Measurements from ENCODE around the gene C10orf143.

The C10orf143 gene

DNA sequence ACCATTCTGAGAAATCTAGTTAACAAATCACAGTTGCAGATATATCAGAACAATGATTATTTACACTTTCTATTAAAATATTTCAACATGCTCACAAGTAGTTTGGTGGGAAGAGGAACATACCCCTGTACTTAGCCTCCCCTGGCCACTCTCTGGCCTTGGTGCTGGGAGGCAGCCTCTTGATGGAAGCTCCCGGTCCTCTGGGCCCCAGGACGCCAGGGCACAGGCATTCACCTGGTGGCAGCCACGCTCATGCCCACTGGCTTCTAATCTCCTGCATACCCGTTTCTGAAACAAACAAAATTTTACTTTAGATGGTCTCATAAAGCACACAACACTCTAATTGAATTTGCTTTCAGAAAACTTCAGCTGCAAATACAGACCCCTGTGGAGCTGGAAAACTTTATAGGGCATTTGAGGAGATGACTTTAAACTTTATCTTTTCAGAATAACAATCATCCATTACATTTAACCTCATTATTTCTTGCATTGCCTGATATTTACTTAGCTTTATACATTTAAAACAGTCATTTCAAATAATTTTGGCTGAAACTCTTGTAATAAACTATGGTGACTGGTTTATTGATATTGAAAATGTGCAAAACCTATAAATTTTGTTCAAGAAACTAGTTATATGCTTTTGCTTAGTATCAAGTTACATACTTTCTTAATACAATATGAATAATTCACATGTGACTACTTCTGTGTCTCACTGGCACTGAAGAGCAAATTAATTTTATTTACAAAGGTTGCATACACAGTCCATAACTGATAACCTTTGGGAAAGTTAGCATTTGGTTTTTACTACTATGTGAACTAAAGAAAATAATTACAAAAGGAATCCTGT, 30.8 kb downstream of the C10orf143 start:
- no peak overlapping the region for H3K4me3 ChIP-seq
- no peak overlapping the region for H3K27ac ChIP-seq
- no peak for DNase-seq (ENCODE audit: low spot score)
- TF ChIP-seq, protein P1, sequence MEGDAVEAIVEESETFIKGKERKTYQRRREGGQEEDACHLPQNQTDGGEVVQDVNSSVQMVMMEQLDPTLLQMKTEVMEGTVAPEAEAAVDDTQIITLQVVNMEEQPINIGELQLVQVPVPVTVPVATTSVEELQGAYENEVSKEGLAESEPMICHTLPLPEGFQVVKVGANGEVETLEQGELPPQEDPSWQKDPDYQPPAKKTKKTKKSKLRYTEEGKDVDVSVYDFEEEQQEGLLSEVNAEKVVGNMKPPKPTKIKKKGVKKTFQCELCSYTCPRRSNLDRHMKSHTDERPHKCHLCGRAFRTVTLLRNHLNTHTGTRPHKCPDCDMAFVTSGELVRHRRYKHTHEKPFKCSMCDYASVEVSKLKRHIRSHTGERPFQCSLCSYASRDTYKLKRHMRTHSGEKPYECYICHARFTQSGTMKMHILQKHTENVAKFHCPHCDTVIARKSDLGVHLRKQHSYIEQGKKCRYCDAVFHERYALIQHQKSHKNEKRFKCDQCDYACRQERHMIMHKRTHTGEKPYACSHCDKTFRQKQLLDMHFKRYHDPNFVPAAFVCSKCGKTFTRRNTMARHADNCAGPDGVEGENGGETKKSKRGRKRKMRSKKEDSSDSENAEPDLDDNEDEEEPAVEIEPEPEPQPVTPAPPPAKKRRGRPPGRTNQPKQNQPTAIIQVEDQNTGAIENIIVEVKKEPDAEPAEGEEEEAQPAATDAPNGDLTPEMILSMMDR (IDR thresholded peaks at IDR 0.05): no peak

DNA sequence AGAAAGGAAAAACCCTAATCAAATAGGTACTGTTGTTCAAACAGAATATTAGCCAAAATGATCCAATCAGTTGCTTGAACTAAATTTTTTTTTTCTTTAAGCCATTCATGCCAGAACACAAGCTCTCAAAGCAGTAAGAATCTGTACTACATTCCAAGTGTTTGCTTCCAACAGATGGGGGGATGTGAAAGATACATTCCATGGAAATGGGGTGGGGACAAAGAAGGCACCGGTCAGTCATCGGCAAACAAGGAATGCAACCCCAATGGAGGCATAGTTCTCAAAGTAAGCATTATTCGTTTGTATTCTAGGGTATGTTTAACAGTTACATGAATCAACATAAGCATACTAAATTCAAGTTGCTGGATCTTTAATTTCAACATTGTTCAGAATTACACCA, 32.5 kb downstream of the C10orf143 start:
- DNase-seq (ENCODE audit: low spot score): no peak
- Histone ChIP-seq H3K4me3 (no peak overlapping the region), H3K27ac (no peak overlapping the region)
- TF ChIP-seq, protein P1 (IDR thresholded peaks at IDR 0.05): no peak

DNA sequence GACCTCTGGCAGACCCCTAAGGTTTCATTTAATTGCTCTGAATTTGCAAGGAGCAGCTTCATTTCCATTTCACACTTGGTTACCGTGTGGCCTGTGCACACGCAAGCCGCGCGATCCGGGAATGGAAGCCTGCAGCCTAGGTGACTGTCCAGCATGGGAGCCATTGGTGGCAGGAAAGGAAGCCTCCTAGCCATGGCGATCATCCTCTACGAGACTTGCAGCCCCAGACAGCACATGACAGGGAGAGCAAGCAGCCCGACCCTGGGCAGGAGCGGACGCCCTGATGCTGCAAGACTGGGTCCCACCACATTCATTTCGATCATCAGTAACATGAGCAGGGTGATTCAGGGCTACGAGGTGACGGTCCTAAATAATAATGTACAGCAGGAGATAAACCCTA, 33.9 kb downstream of the C10orf143 start:
- TF ChIP-seq, protein P1 (IDR thresholded peaks at IDR 0.05): no peak
- H3K27ac ChIP-seq: no peak overlapping the region
- DNase-seq (ENCODE audit: low spot score): no peak
- H3K4me3 ChIP-seq: no peak overlapping the region

DNA sequence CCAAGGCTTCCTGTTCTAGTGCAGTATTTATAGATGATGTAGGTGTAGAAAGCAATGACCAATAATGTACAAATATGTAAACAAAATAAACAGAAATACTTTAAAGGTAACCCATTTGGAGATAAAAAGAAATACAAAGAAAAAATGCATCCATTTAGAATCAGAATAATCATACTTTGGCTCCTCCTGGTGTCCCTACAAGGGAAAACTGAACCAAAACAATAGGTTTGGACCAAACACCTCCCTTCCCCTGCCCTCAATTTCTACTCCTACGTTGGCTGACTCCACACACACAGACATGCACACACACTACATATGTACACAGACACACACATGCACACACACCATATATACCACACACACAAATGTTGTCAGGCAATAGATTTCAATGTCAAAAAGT, 36.0 kb downstream of the C10orf143 start:
- DNase-seq (ENCODE audit: low spot score): no peak
- Histone ChIP-seq H3K27ac (no peak overlapping the region), H3K4me3 (no peak overlapping the region)
- TF ChIP-seq, protein P1 (IDR thresholded peaks at IDR 0.05): no peak

DNA sequence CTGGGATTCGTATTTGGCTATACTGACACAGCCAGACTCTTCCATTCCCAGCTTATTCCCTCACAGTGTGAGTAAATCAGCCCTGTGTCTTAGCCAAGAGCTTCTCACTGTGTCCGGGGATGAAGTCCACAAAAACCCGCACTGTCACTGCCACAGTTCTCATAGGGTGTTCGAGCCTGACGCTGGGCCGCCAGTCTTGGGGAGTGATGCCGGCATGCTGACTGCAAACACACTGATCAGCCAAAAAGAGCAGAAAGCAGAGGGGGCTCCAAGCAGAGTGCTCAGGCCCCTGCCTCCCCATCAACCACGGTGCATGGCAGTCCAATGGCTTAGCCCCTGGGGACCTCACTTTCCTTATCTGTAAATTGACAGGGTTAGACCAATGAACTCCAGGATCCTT, 36.7 kb downstream of the C10orf143 start:
- DNase-seq (ENCODE audit: low spot score): no peak
- TF ChIP-seq, protein P1 (IDR thresholded peaks at IDR 0.05): no peak

DNA sequence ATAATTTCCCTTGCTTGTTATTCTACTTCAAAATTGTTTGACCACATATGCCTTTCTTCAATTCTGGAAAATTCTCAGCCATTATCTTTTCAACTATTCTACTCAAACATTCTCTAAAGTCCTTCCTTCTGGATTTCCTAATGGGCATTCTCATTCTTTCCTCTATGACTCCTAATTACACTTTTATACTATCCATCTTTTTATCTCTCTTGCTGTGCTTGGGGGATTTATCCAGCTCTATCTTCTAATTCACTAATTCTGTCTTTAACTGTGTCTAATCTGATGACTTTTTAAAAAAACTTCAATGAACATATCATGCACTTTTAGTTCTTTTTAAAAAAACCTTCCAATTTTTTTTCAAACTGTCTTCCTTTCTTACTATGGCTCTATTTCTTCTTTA, 38.4 kb downstream of the C10orf143 start:
- DNase-seq (ENCODE audit: low spot score): no peak
- H3K27ac ChIP-seq: no peak overlapping the region
- no peak overlapping the region for H3K4me3 ChIP-seq
- TF ChIP-seq, protein P1 (IDR thresholded peaks at IDR 0.05): no peak

More for the DNA sequence above, 36.7 kb downstream of the C10orf143 start:
- Histone ChIP-seq H3K27ac (no peak overlapping the region), H3K4me3 (no peak overlapping the region)

DNA sequence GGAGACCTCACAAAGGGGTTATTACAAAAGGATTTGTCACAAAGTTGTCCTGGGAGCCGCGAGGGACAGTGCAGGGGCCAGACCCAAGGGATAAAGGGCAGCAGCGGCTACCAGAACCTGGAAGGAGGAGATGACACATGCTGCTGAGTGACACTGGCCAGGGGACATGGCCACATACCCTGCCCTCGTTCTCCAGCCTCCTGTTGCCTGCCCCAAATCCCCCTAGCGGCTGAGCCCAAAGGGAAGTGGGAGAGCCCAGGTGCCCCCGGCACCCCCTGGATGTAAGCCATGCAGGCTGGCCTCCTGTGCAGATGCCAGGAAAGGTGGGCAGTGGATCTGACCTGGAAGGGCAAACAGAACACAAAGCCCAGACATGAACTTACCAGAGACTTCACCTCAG, 42.7 kb downstream of the C10orf143 start:
- TF ChIP-seq, protein P1 (IDR thresholded peaks at IDR 0.05): no peak
- no peak overlapping the region for H3K4me3 ChIP-seq
- H3K27ac ChIP-seq: no peak overlapping the region
- DNase-seq (ENCODE audit: low spot score): no peak
